HG03135 (cell line): ENCODE data around the gene MGLL.

Experiments
- ATAC-seq: cut with Tn5 transposase; IDR thresholded peaks from one replicate; pipeline ENCODE4 v1.9.1; 2021; ENCODE audit warnings: mild to moderate bottlenecking, moderate library complexity; ENCODE audit not compliant: unreplicated experiment

Gene MGLL

GRCh38 chr3:127775398-127776109 lies 46.8 kb downstream of the MGLL start:
- no peak for ATAC-seq

GRCh38 chr3:127774647-127775046 lies 47.7 kb downstream of the MGLL start:
- no peak for ATAC-seq

GRCh38 chr3:127773752-127774395 lies 48.4 kb downstream of the MGLL start:
- no peak for ATAC-seq

- ATAC-seq, result no peak
Observed at GRCh38 chr3:127772827-127773751, 49.2 kb downstream of the MGLL start.

- ATAC-seq, result no peak
Observed at GRCh38 chr3:127772273-127772672, 50.0 kb downstream of the MGLL start.

DNA sequence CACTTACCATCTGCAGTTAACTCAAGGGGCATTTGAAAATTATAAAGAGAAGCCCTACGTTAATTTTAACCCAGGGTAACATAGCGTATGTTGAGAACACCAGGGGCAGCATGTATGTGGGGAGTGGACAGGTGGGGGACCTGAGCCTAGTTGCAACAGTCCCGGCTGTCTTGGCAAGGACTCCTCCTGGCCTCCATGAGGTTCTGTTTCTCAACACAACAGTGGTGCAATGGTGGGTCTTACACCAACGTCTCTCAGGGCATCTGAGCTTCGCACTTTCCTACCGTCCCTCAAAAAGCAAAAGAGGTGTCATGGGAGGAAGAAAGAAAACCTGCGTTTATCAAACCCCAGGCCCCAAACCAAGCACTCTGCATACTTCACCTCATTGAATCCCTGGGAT lies 50.6 kb downstream of the MGLL start:
- no peak for ATAC-seq

- no peak for ATAC-seq
Observed at GRCh38 chr3:127770671-127771355, 51.5 kb downstream of the MGLL start.

DNA sequence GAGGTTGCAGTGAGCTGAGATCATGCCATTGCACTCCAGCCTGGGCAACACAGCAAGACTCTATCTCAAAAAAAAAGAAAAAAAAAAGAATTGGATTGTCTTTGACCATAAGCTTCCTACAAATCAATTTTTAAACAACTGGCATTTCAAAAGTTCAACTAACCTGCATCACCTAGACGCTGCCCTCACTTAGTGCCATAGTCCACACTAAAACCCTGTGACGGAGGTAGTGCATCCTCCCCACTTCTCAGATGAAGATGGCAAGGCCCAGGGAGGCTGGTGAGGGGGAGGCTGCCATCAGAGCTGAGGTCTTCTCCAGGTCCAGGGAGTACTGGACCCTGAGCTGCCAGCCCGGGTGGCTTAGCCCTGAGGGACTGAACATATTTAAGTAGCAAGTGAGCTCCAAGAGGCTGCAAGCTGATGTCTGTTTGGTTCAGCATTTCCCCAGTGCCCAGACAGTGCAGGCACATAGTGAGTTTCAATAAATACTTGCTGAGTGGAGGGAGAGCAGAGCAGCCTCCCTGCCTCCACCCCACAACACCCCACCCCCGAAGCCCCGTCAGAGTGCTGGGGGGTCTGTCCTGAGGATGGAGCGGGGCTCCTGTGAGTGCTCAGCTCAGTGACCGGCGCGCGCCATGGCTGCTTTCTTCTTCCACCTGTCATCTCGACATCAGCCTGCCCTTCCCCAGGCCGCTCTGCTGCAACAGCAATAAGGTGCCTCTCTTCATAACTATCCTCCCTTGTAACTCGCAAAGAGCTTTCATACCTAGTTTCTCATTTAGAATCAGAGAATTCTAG lies 52.8 kb downstream of the MGLL start:
- no peak for ATAC-seq

- ATAC-seq, result no peak
Observed at GRCh38 chr3:127768346-127769008, 53.8 kb downstream of the MGLL start.

DNA sequence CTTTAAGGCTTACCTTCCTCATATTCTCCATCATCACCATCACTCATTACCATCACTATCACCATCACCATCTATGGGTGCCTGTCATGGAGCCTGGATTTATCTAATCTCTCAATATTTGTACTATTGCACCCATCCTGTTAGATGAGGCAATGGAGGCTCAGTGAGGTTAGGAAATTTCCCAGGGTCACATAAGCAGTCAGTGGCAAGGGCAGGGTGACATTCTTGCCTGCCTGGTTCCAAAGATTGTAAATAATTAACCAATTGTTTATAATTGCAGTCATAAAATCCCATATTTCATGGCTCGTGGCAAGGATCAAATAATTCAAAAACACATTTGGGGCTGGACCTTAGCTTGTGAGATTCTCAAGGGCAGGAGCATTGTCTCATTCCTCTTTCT lies 55.2 kb downstream of the MGLL start:
- no peak for ATAC-seq

DNA sequence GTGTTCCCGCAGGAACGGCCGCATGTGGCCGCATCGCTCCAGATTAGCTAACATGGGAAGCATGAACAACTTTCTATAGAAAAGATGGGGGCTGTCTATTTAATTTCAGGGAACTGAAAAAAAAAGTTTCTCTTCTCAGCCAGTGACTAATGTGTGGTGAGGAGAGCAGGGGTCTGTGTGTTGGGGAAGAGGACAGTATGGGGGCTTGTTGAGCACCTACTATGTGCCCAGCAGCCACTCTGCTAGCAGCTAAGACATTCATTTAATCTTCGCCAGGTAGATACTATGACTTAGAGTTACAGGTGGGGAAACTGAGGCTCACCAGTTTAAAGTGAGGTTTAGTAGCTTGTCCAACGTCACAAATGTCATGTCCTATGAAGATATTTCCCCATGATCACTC lies 56.6 kb downstream of the MGLL start:
- no peak for ATAC-seq

- no peak for ATAC-seq
Observed at GRCh38 chr3:127764841-127765362, 57.4 kb downstream of the MGLL start.

- ATAC-seq, result no peak
Observed at GRCh38 chr3:127764301-127764700, 58.0 kb downstream of the MGLL start.

DNA sequence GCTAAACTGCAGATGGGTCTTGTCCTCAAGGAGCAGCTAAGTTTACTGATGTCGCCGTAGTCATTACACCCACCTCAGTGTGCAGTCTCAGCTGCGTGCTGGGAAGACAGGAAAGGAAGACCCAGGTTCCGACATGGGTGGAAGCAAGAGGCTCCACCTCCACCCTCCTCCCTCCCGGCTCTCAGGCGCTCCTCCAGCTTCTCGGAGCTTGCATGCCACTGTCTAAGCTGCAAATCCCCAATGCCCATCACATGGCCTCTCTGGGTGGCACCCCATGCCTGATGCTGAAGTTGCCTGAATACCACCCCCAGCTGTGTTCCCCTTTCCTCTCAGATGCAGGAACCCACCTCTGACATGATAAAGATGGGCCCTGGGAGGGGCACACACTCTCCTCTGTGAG lies 58.5 kb downstream of the MGLL start:
- ATAC-seq, result no peak

- no peak for ATAC-seq
Observed at GRCh38 chr3:127763337-127763736, 59.0 kb downstream of the MGLL start.

- ATAC-seq, result peak; percentile 9
Observed at GRCh38 chr3:127762787-127763105, 59.6 kb downstream of the MGLL start.

DNA sequence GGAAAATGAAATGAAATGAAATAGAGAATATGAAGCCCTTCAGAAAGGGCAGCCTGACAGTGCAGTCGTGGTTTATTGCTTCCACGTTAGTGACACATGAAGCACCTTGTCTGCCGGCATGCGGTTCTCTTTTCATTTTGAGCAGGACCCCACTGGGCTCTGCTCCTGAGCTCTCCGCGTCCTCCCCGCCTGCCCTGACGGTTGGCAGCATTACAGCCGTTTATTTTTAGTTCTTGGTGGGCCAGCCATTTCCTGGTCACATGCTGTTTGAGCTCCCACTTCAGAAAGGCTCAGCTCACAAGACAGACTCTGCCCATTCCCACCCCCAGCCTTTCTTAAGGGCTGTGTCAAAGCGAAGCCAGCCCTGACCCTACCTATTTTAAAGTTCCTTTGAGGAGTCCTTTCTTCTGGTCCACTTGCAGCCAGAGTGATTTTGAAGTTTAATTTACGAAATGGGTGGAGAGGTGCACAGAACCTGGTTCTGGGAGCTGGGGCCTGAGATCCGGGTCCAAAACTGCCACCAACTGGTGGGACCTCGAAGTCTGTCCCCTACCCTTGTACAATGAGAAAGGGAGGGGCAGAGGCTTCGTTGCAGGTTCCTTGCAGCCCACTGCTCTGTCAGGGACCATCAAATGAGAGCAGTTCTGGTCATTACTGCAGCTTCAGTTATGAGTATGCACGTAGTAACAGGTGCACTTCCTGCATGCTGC lies 60.1 kb downstream of the MGLL start:
- ATAC-seq, result peak; percentile 63

DNA sequence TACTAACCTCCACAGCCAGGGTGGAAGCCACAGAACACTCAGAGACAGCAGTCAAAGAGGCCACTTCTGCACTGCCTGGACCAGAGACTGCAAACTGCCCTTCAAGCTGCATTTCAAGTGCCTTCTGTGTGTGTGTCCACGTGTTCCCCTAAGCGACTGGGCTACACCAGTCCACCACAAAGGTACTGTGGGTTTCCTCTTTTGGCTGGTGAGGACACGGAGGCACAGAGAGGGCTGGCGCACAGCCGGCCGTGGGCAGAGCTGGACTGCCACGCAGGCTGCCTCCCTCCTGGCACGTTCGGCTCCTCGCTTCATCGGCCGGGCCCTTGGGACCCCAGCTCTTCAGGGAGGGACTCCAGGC lies 60.9 kb downstream of the MGLL start:
- no peak for ATAC-seq

DNA sequence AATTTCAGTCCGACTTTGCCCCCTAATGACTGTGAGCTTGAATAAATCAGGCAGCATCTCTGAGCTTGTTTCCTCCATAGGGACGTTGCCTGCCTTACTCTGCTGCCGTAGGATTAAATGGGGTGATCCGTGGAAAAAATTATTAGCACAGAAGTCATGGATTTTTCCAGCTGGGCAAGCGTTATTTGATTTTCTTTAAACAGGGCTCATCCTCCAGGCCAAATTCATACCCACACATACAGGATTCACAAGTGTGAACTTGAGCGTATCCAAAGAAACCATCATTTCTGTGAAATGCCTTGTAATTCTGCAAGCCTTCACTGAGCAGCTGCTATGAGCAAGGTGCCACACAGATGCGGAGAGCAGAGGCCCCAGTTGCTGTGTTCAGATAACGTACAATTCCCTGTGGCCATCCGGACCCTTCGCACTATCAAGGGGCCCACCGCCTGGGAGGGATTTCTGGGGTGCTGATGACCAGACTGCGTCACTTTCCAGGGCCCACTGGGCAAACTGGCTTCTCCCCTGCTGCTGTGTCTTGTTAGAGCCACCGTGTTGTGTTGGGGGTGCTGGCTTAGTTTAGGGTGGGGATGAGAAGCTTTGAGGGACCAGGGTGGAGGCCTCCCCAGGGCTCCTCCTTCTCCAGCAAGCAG lies 61.4 kb downstream of the MGLL start:
- no peak for ATAC-seq
